Loucy (cell line): ENCODE data around the gene PDE4D.

Experiments
- H2AFZ ChIP-seq: fragments of 200-600 bp; sonication (generic); 2 replicates; pipeline ENCODE4 v1.6.0; 2016; ENCODE audit warnings: antibody characterized with exemption, mild to moderate bottlenecking, low read length, moderate library complexity
- H3F3A ChIP-seq: fragments of 200-600 bp; 2 replicates; pipeline ENCODE4 v1.6.0; 2016; ENCODE audit warnings: antibody characterized with exemption, low read depth, mild to moderate bottlenecking
- H3K27me3 ChIP-seq: fragments of 200-600 bp; sonication (generic); 2 replicates; pipeline ENCODE4 v1.6.1; 2014; ENCODE audit warnings: low read length, mild to moderate bottlenecking; ENCODE audit not compliant: insufficient read depth, poor library complexity, severe bottlenecking
- H3K36me3 ChIP-seq: fragments of 200-600 bp; sonication (generic); 2 replicates; pipeline ENCODE4 v1.6.1; 2016; ENCODE audit warnings: low read length; ENCODE audit not compliant: insufficient read depth
- H3K4me1 ChIP-seq: fragments of 200-600 bp; sonication (generic); 2 replicates; pipeline ENCODE4 v1.5.1; 2014; ENCODE audit warnings: low read length, mild to moderate bottlenecking; ENCODE audit not compliant: insufficient read depth, poor library complexity, severe bottlenecking
- H3K4me2 ChIP-seq: fragments of 200-600 bp; sonication (generic); 2 replicates; pipeline ENCODE4 v1.6.0; 2014; ENCODE audit warnings: antibody characterized with exemption, low read length, low read depth, mild to moderate bottlenecking; ENCODE audit not compliant: poor library complexity, severe bottlenecking
- H3K4me3 ChIP-seq: fragments of 200-600 bp; sonication (generic); 2 replicates; pipeline ENCODE4 v1.5.1; 2014; ENCODE audit warnings: low read length, mild to moderate bottlenecking, mixed read lengths; ENCODE audit not compliant: poor library complexity, severe bottlenecking
- H3K79me2 ChIP-seq: fragments of 200-600 bp; sonication (generic); 2 replicates; pipeline ENCODE4 v1.6.1; 2014; ENCODE audit warnings: low read length; ENCODE audit not compliant: insufficient read depth
- H3K9ac ChIP-seq: fragments of 200-600 bp; sonication (generic); 2 replicates; pipeline ENCODE4 v1.6.0; 2014; ENCODE audit warnings: mild to moderate bottlenecking, low read depth, low read length, moderate library complexity; ENCODE audit not compliant: poor library complexity, severe bottlenecking
- H3K9me2 ChIP-seq: fragments of 200-600 bp; sonication (generic); replicated peaks from 2 replicates; pipeline ENCODE4 v1.6.1; 2016; ENCODE audit warnings: low read depth, low read length, mixed read lengths
- H3K9me3 ChIP-seq: fragments of 200-600 bp; sonication (generic); 2 replicates; pipeline ENCODE4 v1.6.1; 2014; ENCODE audit warnings: mild to moderate bottlenecking, antibody characterized with exemption, low read length, low read depth; ENCODE audit not compliant: insufficient read depth
- H4K20me1 ChIP-seq: fragments of 200-600 bp; sonication (generic); 2 replicates; pipeline ENCODE4 v1.6.0; 2014; ENCODE audit warnings: antibody characterized with exemption, low read length, mild to moderate bottlenecking; ENCODE audit not compliant: insufficient read depth, poor library complexity, severe bottlenecking
- EZH2phosphoT487 ChIP-seq: fragments of 200-600 bp; IDR thresholded peaks from 2 replicates; pipeline ENCODE4 v1.6.1; 2018; ENCODE audit warnings: antibody characterized with exemption, mild to moderate bottlenecking, moderate library complexity, borderline replicate concordance
- TF ChIP-seq, protein P1 (sequence below): fragments of 200-600 bp; sonication (generic); conservative IDR thresholded peaks from 2 replicates; pipeline ENCODE4 v1.5.1; 2014; ENCODE audit warnings: mild to moderate bottlenecking, antibody characterized with exemption, low read length

PDE4D gene

GRCh38 chr5:59716966-59717500, 176.5 kb downstream of the PDE4D start:
- Histone ChIP-seq H3K27me3 (no peaks in the 10 kb centered on the region), H3F3A (no peaks in the 10 kb centered on the region)
- TF ChIP-seq EZH2phosphoT487, result no peak
- TF ChIP-seq, protein P1, sequence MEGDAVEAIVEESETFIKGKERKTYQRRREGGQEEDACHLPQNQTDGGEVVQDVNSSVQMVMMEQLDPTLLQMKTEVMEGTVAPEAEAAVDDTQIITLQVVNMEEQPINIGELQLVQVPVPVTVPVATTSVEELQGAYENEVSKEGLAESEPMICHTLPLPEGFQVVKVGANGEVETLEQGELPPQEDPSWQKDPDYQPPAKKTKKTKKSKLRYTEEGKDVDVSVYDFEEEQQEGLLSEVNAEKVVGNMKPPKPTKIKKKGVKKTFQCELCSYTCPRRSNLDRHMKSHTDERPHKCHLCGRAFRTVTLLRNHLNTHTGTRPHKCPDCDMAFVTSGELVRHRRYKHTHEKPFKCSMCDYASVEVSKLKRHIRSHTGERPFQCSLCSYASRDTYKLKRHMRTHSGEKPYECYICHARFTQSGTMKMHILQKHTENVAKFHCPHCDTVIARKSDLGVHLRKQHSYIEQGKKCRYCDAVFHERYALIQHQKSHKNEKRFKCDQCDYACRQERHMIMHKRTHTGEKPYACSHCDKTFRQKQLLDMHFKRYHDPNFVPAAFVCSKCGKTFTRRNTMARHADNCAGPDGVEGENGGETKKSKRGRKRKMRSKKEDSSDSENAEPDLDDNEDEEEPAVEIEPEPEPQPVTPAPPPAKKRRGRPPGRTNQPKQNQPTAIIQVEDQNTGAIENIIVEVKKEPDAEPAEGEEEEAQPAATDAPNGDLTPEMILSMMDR, result no peak

GRCh38 chr5:59716029-59716428, 177.5 kb downstream of the PDE4D start:
- Histone ChIP-seq H3K36me3 (no peaks in the 10 kb centered on the region), H4K20me1 (no peaks in the 10 kb centered on the region), H2AFZ (no peak overlapping the region), H3K9ac (no peak overlapping the region), H3K4me3 (no peak overlapping the region), H3K27me3 (no peaks in the 10 kb centered on the region), H3K79me2 (no peaks in the 10 kb centered on the region), H3K4me2 (no peak overlapping the region), H3K4me1 (no peaks in the 10 kb centered on the region), H3F3A (no peaks in the 10 kb centered on the region), H3K9me2 (no peaks in the 10 kb centered on the region), H3K9me3 (peaks cover 13% of the 10 kb centered on the region)
- TF ChIP-seq EZH2phosphoT487, result no peak
- TF ChIP-seq, protein P1, result no peak

More at GRCh38 chr5:59716966-59717500, 176.5 kb downstream of the PDE4D start:
- H2AFZ ChIP-seq, result no peak overlapping the region
- H3K9ac ChIP-seq, result no peak overlapping the region
- no peaks in the 10 kb centered on the region for H4K20me1 ChIP-seq
- no peaks in the 10 kb centered on the region for H3K4me1 ChIP-seq
- no peaks in the 10 kb centered on the region for H3K9me2 ChIP-seq
- H3K79me2 ChIP-seq, result no peaks in the 10 kb centered on the region
- peaks cover 13% of the 10 kb centered on the region for H3K9me3 ChIP-seq
- no peak overlapping the region for H3K4me2 ChIP-seq
- H3K36me3 ChIP-seq, result no peaks in the 10 kb centered on the region
- no peak overlapping the region for H3K4me3 ChIP-seq

GRCh38 chr5:59715228-59715627, 178.3 kb downstream of the PDE4D start:
- Histone ChIP-seq H3K9me3 (peaks cover 13% of the 10 kb centered on the region), H4K20me1 (no peaks in the 10 kb centered on the region), H3K4me3 (no peak overlapping the region), H3K4me1 (no peaks in the 10 kb centered on the region), H3F3A (no peaks in the 10 kb centered on the region), H3K4me2 (no peak overlapping the region), H3K27me3 (no peaks in the 10 kb centered on the region), H3K9me2 (no peaks in the 10 kb centered on the region), H3K79me2 (no peaks in the 10 kb centered on the region), H3K36me3 (no peaks in the 10 kb centered on the region), H2AFZ (no peak overlapping the region), H3K9ac (no peak overlapping the region)
- TF ChIP-seq EZH2phosphoT487, result no peak
- TF ChIP-seq, protein P1, result no peak
